K562 (cell line): ENCODE data around the gene MARCHF7. TPM values are rescaled to one million over a fixed set of nuclear protein-coding genes. Genes with fewer than 3 reads are reported as not detected.

Source experiments
- ATAC-seq: fragments of 200-7000 bp; cut with Tn5 transposase; 3 replicates; pipeline ENCODE4 v1.9.1; 2020; ENCODE audit warnings: moderate library complexity
- BruUV-seq: library from RNA; stranded (reverse); fragments of 400-500 nt; replicated peaks from 2 replicates; lab custom pipeline; 2021; lab: Mats Ljungman, UMichigan
- CTCF ChIA-PET: fragments of 300-600 bp; formaldehyde crosslinking; extraction: SDS; loops from one replicate; lab custom pipeline; 2021; ENCODE audit warnings: low intra/inter-chr PET ratio; lab: Yijun Ruan, JAX
- POLR2A ChIA-PET: fragments of 300-600, 350-650 bp; sonication (Branson Sonifier 250); formaldehyde crosslinking; extraction: SDS; loops from one replicate; lab custom pipeline; 2021; ENCODE audit warnings: antibody characterized with exemption, inconsistent platforms; lab: Yijun Ruan, JAX
- DNase-seq, 4 experiments: peaks; one replicate each; pipeline versions ENCODE4 v3.0.0 to v3.0.0-alpha.2; 2011 to 2018; ENCODE audit warnings: low spot score in 3 of 4, mixed read lengths in 3 of 4; ENCODE audit errors: extremely low read depth in 1 of 4
- FAIRE-seq: peaks from 2 replicates; lab custom pipeline; 2011; peaks lifted over from hg19 to GRCh38; lab: Jason Lieb, UNC
- H2AFZ ChIP-seq: 2 replicates; pipeline ENCODE4 v1.6.0; 2011; ENCODE audit warnings: low read depth, low read length, control low read depth, inconsistent platforms
- H3K27ac ChIP-seq: fragments of 200-600 bp; 3 replicates; pipeline ENCODE4 v1.8.0; 2011; ENCODE audit warnings: low read depth, mild to moderate bottlenecking, control low read depth, inconsistent platforms, low read length, moderate library complexity, mixed read lengths; ENCODE audit errors: extremely low read depth
- H3K27me3 ChIP-seq, 2 experiments: fragments of 300-600 bp in 1 of 2; 2 replicates in 1 of 2; 3 replicates in 1 of 2; pipeline versions ENCODE4 v1.6.0 to v1.8.0; 2011; ENCODE audit warnings: inconsistent platforms in 2 of 2, low read length in 2 of 2, mild to moderate bottlenecking in 1 of 2, mixed read lengths in 1 of 2, moderate library complexity in 1 of 2; ENCODE audit not compliant: control insufficient read depth in 2 of 2, insufficient read depth in 2 of 2
- H3K36me3 ChIP-seq: fragments of 300-600 bp; 3 replicates; pipeline ENCODE4 v1.8.0; 2011; ENCODE audit warnings: mild to moderate bottlenecking, low read length, inconsistent platforms; ENCODE audit not compliant: control insufficient read depth, insufficient read depth
- H3K4me1 ChIP-seq, 2 experiments: fragments of 200-600 bp in 1 of 2; replicated peaks in 1 of 2; 2 replicates in 1 of 2; 3 replicates in 1 of 2; pipeline versions ENCODE4 v1.5.1 to v1.8.0; 2011; ENCODE audit warnings: inconsistent platforms in 2 of 2, low read length in 2 of 2, mild to moderate bottlenecking in 1 of 2, mixed read lengths in 1 of 2, moderate library complexity in 1 of 2; ENCODE audit not compliant: control insufficient read depth in 2 of 2, insufficient read depth in 2 of 2
- H3K4me2 ChIP-seq: 2 replicates; pipeline ENCODE4 v1.6.1; 2011; ENCODE audit warnings: low read length, control low read depth, inconsistent platforms, mixed read lengths; ENCODE audit not compliant: insufficient read depth
- H3K4me3 ChIP-seq: fragments of 200-600 bp; sonication (generic), shearing (Covaris generic); 2 replicates; pipeline ENCODE4 v1.5.1; 2016; ENCODE audit warnings: control low read depth, inconsistent platforms
- H3K79me2 ChIP-seq: fragments of 200-600 bp; 3 replicates; pipeline ENCODE4 v1.8.0; 2011; ENCODE audit warnings: low read length, inconsistent platforms; ENCODE audit not compliant: control insufficient read depth, insufficient read depth
- H3K9ac ChIP-seq, 2 experiments: 2 replicates each; pipeline versions ENCODE4 v1.6.0 to v1.6.1; 2011; ENCODE audit warnings: low read depth in 2 of 2, low read length in 2 of 2, control low read depth in 1 of 2, inconsistent platforms in 1 of 2, mild to moderate bottlenecking in 1 of 2, mixed read lengths in 1 of 2; ENCODE audit not compliant: insufficient read depth in 1 of 2
- H3K9me1 ChIP-seq: one replicate; pipeline ENCODE4 v1.6.0; 2011; ENCODE audit warnings: inconsistent platforms, mild to moderate bottlenecking, low read length, moderate library complexity; ENCODE audit not compliant: control insufficient read depth, insufficient read depth
- H3K9me3 ChIP-seq: replicated peaks from 2 replicates; pipeline ENCODE4 v1.5.1; 2011; ENCODE audit warnings: low read depth, low read length, inconsistent platforms; ENCODE audit not compliant: control insufficient read depth, insufficient read depth
- H4K20me1 ChIP-seq: replicated peaks from 2 replicates; pipeline ENCODE4 v1.6.1; 2011; ENCODE audit warnings: low read length, inconsistent platforms, mixed read lengths; ENCODE audit not compliant: control insufficient read depth, insufficient read depth
- POLR2A ChIP-seq: fragments of 450-650 bp; conservative IDR thresholded peaks from 2 replicates; pipeline ENCODE4 v1.6.1; 2016
- POLR3A ChIP-seq: IDR thresholded peaks from 2 replicates; pipeline ENCODE4 v1.6.1; 2011; ENCODE audit warnings: borderline replicate concordance, mild to moderate bottlenecking, moderate library complexity; ENCODE audit not compliant: insufficient read length, insufficient read depth; ENCODE audit errors: extremely low read depth
- SRSF3 ChIP-seq: fragments of 200-400 bp; formaldehyde crosslinking; IDR thresholded peaks from 2 replicates; pipeline ENCODE4 v1.6.1; 2016; ENCODE audit warnings: mild to moderate bottlenecking, low read length, moderate library complexity; ENCODE audit not compliant: insufficient read depth
- ZNF134 ChIP-seq: fragments of 250-450 bp; sonication (Bioruptor Pico); conservative IDR thresholded peaks from 2 replicates; pipeline ENCODE4 v1.4.0; 2020
- ZNF431 ChIP-seq: sonication (generic); formaldehyde crosslinking; IDR thresholded peaks from 2 replicates; pipeline ENCODE4 v1.8.0; 2022; ENCODE audit warnings: mild to moderate bottlenecking, missing genetic modification reagents
- WGBS: fragments of 100-300 bp; shearing (Covaris generic); methylation state at CpG from one replicate; pipeline ENCODE4 v1.1.6; 2016; ENCODE audit warnings: low coverage, mixed read lengths; ENCODE audit not compliant: insufficient coverage; ENCODE audit errors: missing lambda C conversion rate; 5-methylcytosine and 5-hydroxymethylcytosine counted together
- in situ Hi-C: fragments of 300-500 bp; cut with MboI; formaldehyde crosslinking; loops from 4 replicates; pipeline ENCODE4 v1.15.0; 2018; ENCODE audit warnings: inconsistent platforms, mixed read lengths
- intact Hi-C: fragments of 100-400 bp; cut with micrococcal nuclease; formaldehyde crosslinking; loops from 2 replicates; pipeline ENCODE4 v1.14.2; 2022
- polyA plus RNA-seq, 8 experiments: library from polyadenylated mRNA; depleted of rRNA in 4 of 8; stranded (reverse) in 5 of 8; unstranded in 3 of 8; fragments of >200 nt; fragmentation: Nextera tagmentation in 2 of 8; fragmentation: Illumina TruSeq in 1 of 8; extraction: Ambion mirVana in 2 of 8; extraction: Trizol in 1 of 8; gene quantifications; 2 replicates each; pipeline versions ENCODE4 v1.2.1 to v1.2.3, GENCODE V29; 2011 to 2014; ENCODE audit warnings: inconsistent platforms in 1 of 8, missing spikeins in 1 of 8
- total RNA-seq, 7 experiments: library from RNA; depleted of rRNA in 6 of 7; stranded (reverse); fragments of >200 nt in 6 of 7; fragmentation: Illumina TruSeq in 2 of 7; extraction: Trizol in 2 of 7; gene quantifications; 2 replicates each; pipeline versions ENCODE4 v1.2.1 to v1.2.3, GENCODE V29; 2011 to 2021; ENCODE audit warnings: low replicate concordance in 1 of 7
- TF ChIP-seq, protein P1 (sequence below): fragments of 450-650 bp; IDR thresholded peaks from 2 replicates; pipeline ENCODE4 v1.7.0; 2016; ENCODE audit warnings: borderline replicate concordance
- TF ChIP-seq, protein P2 (sequence below): fragments of 250-450 bp; sonication (Bioruptor Pico); IDR thresholded peaks from 2 replicates; pipeline ENCODE4 v1.5.1; 2021; ENCODE audit warnings: mild to moderate bottlenecking

The MARCHF7 gene
- total and polyA plus RNA-seq, 9 of the 15 experiments (the other 6 are each of a cell fraction or from before 2014, with no cell fraction given) = 58.2 to 137 (median 86.7) TPM

GRCh38 chr2:159738509-159739390, 26.4 kb downstream of the MARCHF7 start (continued):
- TF ChIP-seq, protein P1, sequence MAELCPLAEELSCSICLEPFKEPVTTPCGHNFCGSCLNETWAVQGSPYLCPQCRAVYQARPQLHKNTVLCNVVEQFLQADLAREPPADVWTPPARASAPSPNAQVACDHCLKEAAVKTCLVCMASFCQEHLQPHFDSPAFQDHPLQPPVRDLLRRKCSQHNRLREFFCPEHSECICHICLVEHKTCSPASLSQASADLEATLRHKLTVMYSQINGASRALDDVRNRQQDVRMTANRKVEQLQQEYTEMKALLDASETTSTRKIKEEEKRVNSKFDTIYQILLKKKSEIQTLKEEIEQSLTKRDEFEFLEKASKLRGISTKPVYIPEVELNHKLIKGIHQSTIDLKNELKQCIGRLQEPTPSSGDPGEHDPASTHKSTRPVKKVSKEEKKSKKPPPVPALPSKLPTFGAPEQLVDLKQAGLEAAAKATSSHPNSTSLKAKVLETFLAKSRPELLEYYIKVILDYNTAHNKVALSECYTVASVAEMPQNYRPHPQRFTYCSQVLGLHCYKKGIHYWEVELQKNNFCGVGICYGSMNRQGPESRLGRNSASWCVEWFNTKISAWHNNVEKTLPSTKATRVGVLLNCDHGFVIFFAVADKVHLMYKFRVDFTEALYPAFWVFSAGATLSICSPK = no peak
- TF ChIP-seq SRSF3 (no peak), ZNF431 (CRISPR knock-in tag) (no peak), ZNF134 (CRISPR knock-in tag) (0 out of 2 replicates have a peak, but pooled peaks have one; percentile 21), POLR3A (no peak)

DNA sequence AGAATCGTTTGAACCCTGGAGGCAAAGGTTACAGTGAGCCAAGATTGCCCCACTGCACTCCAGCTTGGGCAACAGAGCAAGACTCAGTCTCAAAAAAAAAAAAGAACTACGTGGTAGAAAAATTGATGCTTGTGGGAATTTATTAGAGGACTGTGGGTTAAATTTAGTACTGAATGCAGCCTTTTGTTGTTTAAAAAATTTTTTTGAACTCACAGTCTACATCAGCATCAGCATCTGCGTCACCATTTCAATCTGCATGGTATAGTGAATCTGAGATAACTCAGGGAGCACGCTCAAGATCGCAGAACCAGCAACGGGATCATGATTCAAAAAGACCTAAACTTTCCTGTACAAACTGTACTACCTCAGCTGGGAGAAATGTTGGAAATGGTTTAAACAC, 30.5 kb downstream of the MARCHF7 start:
- Histone ChIP-seq H3K9me1 (no peaks in the 10 kb centered on the region), H4K20me1 (no peaks in the 10 kb centered on the region; the same call in 1 of the 2 replicates), H3K4me1 (peaks cover 0 to 7% of the 10 kb centered on the region in 2 experiments; a peak in 1 of 5 replicates)
- no peak for ATAC-seq
- TF ChIP-seq, protein P2, sequence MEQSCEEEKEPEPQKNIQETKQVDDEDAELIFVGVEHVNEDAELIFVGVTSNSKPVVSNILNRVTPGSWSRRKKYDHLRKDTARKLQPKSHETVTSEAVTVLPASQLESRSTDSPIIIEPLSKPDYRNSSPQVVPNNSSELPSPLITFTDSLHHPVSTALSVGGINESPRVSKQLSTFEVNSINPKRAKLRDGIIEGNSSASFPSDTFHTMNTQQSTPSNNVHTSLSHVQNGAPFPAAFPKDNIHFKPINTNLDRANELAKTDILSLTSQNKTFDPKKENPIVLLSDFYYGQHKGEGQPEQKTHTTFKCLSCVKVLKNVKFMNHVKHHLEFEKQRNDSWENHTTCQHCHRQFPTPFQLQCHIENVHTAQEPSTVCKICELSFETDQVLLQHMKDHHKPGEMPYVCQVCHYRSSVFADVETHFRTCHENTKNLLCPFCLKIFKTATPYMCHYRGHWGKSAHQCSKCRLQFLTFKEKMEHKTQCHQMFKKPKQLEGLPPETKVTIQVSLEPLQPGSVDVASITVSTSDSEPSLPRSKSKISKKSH (CRISPR knock-in tag) = no peak
- TF ChIP-seq POLR2A = 0 out of 2 replicates have a peak, but pooled peaks have one; percentile 2
- TF ChIP-seq, all 486 proteins: peak for 1
- ChIA-PET CTCF (no interaction called here), POLR2A (interaction anchor here (1.6 kb wide), 1 partner anchor 21 kb away, joined by 6 read pairs; no protein-coding TSS in a partner anchor)
- no TSS peak for BruUV-seq
- Histone ChIP-seq H3K9ac (no peak overlapping the region), H3K4me3 (no peak overlapping the region), H3K27ac (no peak overlapping the region), H3K36me3 (peaks cover 93% of the 10 kb centered on the region), H3K27me3 (no peaks in the 10 kb centered on the region), H3K79me2 (peaks cover 65% of the 10 kb centered on the region), H2AFZ (no peak overlapping the region), H3K9me3 (no peaks in the 10 kb centered on the region), H3K4me2 (no peak overlapping the region)
- 97% methylated on average over 6 of the region's 6 CpGs for WGBS
- FAIRE-seq (no peak), DNase-seq (no peak)
- intact Hi-C loops (no loop called here), in situ Hi-C loops (no loop called here)
